Coronary artery (tissue), 2 donors: ENCODE measurements around the gene FAM13A.

Source experiments
- DNase-seq: peaks from one replicate; pipeline ENCODE4 v3.0.0-alpha.2; 2017; ENCODE audit warnings: low spot score
- H3K27ac ChIP-seq, 2 donors: fragments of 200-600 bp; sonication (generic); one replicate each; pipeline ENCODE4 v1.5.1; 2016 to 2019
- H3K4me3 ChIP-seq: fragments of 200-600 bp; sonication (generic); 2 replicates; pipeline ENCODE4 v1.5.1; 2016; ENCODE audit warnings: mild to moderate bottlenecking, moderate library complexity
- TF ChIP-seq, protein P1 (sequence below): fragments of 200-600 bp; sonication (generic); IDR thresholded peaks from one replicate; pipeline ENCODE4 v1.5.1; 2019; ENCODE audit warnings: antibody characterized with exemption

Gene FAM13A

DNA sequence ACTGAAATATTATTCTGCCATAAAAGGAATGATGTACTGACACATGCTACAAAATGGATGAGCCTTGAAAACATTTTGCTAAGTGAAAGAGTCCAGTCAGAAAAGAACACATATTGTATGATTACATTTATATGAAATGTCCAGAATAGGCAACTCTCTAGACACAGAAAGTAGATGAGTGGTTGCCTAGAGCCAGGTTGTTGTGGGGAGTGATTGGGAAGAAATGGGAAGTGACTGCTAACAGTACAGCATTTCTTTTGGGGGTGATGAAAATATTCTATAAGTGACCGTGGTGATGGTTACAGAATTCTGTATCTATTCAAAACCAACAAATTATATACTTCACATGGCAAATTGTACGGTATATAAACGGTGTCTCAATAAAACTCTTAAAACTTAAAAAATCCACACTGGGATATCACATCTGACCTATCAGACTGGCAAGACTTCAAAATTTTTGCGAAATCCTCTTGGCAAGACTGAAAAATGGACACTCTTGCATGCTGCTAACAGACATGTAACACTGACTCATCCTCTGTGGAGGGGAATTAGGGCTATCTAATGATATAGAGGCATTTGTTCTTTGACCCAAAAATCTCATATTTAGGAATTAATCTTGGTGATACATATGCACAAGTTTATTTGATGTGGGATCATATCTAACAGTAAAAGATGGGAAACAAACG is 71.8 kb downstream of the FAM13A start:
- no peak overlapping the region for H3K27ac ChIP-seq
- no peak for DNase-seq
- no peak overlapping the region for H3K4me3 ChIP-seq
- TF ChIP-seq, protein P1, sequence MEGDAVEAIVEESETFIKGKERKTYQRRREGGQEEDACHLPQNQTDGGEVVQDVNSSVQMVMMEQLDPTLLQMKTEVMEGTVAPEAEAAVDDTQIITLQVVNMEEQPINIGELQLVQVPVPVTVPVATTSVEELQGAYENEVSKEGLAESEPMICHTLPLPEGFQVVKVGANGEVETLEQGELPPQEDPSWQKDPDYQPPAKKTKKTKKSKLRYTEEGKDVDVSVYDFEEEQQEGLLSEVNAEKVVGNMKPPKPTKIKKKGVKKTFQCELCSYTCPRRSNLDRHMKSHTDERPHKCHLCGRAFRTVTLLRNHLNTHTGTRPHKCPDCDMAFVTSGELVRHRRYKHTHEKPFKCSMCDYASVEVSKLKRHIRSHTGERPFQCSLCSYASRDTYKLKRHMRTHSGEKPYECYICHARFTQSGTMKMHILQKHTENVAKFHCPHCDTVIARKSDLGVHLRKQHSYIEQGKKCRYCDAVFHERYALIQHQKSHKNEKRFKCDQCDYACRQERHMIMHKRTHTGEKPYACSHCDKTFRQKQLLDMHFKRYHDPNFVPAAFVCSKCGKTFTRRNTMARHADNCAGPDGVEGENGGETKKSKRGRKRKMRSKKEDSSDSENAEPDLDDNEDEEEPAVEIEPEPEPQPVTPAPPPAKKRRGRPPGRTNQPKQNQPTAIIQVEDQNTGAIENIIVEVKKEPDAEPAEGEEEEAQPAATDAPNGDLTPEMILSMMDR, result no peak

DNA sequence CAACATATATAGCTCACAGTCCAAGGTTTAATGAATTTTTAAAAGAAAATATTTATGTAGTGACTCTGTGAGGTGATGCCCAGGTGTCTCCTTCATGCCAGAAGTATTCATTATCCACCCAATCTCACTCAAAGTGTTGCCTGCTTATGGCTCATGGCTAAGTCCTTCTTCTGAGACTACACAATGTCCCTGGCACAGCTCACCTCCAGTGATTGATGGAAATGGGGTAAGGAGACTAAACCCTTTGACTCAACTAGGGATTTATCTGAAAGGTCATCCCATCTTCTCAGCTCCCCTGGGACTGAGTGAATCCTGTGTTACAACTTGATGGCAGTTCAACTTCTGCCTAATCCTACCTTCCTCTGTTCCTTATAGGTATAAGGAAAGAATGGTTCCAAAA is 74.2 kb downstream of the FAM13A start:
- H3K4me3 ChIP-seq, result no peak overlapping the region
- TF ChIP-seq, protein P1, result no peak
- no peak overlapping the region for H3K27ac ChIP-seq

DNA sequence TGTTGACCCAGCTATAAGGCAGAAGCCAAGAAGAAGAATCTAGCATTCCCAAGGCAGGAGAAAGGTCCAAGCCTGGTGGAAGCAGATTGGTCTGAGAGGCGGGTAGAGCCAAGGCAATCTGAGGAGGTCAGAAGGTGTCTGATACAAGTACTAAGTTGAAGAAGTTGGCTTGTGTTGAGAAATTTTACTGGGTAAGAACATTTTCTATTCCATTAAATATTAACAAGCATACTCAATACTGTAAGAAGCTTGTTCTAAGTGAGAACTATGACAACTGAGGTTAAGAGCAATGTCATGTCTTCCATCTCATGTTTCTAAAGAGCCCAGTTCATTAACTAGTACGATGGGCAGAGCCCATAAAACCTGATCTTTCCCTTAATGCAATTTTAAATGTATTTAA is 75.0 kb downstream of the FAM13A start:
- TF ChIP-seq, protein P1, result no peak
- Histone ChIP-seq H3K4me3 (no peak overlapping the region), H3K27ac (no peak overlapping the region)
- no peak for DNase-seq

More for the DNA sequence above, 74.2 kb downstream of the FAM13A start:
- DNase-seq, result no peak

DNA sequence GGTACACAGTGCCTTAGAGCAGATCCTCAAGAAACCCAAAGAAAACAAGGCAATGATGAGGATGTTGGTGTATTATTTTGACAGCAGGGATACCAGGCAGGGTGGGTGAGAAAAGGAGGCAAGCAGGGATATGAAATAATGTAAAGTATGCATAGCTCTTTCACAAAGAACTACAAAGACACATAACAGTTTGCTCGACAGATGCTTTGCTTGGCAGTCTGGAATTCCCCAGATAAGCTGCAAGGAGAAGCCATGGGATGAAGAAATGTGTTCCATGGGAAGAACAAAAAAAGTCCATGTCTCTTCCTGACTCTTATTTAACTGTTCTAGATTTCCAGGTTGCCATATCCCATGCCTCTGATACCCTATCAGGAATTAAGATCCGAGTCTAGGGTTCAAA is 75.4 kb downstream of the FAM13A start:
- Histone ChIP-seq H3K27ac (no peak overlapping the region), H3K4me3 (no peak overlapping the region)
- TF ChIP-seq, protein P1, result no peak
- DNase-seq, result no peak

DNA sequence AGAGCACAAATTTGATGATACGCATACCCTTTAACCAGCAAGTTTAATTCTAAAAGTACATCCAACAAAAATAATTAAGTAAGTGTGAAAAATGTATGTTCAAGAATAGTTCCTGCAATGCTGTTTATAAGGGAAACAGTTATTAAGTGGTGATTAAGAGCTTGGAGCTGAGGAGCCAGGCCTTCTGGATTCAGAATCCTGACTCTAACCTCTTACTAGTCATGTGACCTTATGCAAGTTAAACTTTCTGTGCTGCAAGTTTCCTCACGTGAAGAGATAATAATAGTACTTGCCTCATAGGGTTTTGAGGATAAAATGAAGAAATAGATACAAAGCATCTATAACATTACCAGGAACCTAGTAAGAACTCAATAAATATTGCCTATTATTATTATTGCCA is 77.7 kb downstream of the FAM13A start:
- TF ChIP-seq, protein P1, result no peak
- H3K4me3 ChIP-seq, result no peak overlapping the region
- no peak overlapping the region for H3K27ac ChIP-seq
- DNase-seq, result no peak

DNA sequence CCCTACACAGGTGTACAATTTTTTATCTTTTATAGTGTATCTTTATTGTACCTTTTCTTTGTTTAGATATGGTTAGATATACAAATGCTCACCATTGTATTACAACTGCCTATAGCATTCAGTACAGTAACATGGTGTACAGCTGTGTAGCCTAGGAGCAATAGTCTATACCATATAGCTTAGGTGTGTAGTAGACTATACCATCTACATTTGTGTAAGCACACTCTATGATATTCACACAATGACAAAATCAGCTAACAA is 80.3 kb downstream of the FAM13A start:
- no peak overlapping the region for H3K27ac ChIP-seq
- DNase-seq, result no peak
- H3K4me3 ChIP-seq, result no peak overlapping the region
- TF ChIP-seq, protein P1, result no peak

DNA sequence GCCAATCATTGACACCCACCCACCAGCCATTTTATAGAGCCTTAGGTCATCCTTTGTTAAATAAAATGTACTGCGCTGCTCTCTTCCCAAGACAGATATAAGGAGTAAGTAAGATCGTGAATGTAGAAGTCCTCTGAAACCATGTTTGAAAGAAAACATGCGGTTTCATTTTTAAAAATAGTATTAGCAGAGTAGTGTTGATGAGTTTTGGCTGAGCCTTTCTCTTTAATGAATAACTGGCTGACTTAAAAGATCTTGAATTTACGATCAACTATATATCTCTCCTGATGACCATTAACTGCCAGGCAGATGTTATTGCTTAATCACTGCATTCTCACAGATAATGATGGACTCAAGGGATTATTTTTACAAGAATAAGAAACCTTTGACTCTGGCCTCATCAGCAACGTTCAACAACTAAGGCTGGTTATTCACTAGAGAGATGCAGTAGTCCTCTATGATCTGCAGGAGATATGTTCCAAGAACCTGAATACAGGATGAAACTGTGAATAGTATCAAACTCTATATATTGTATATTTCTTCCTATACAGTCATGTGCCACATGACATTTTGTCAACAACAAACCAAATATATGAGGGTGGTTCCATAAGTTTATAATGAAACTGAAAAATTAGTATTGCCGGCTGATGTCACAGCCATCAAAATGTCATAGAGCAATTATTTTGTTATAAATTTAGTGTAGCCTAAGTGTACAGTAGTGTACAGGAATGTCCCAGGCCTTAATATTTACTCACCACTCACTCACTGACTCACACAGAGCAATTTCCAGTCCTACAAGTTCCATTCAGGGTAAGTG is 80.8 kb downstream of the FAM13A start:
- Histone ChIP-seq H3K4me3 (no peak overlapping the region), H3K27ac (no peak overlapping the region)
- DNase-seq, result no peak
- TF ChIP-seq, protein P1, result no peak
